Measurements from ENCODE around the gene CCNYL1. TPM values are rescaled to one million over a fixed set of nuclear protein-coding genes. Genes with fewer than 3 reads are reported as not detected.
A peak's percentile ranks its signal among the peaks of the same experiment; 100 is the strongest.

CCNYL1 gene
- polyA plus RNA-seq, 1 of the 3 experiments (the other 2 are of a cell fraction): 8.7 TPM

- TF ChIP-seq MEF2A (IDR thresholded peaks at IDR 0.05; ENCODE audit: borderline replicate concordance, low read depth) (no peak), CHD2 (IDR thresholded peaks at IDR 0.05; ENCODE audit: low read length, partially characterized antibody) (no peak), TEAD4 (IDR thresholded peaks at IDR 0.05; ENCODE audit: borderline replicate concordance, insufficient read depth) (no peak), MXI1 (IDR thresholded peaks at IDR 0.05; ENCODE audit: low read depth, low read length) (no peak), ZBTB33 (IDR thresholded peaks at IDR 0.05; ENCODE audit: borderline replicate concordance, low read depth) (no peak), ELF1 (IDR thresholded peaks at IDR 0.05) (no peak), EP300 (IDR thresholded peaks at IDR 0.05; ENCODE audit: borderline replicate concordance in 1 of 2, low read depth in 1 of 2, low read length in 1 of 2) (no peak), RCOR1 (IDR thresholded peaks at IDR 0.05; ENCODE audit: low read length) (no peak), FOXJ3 (CRISPR knock-in tag; IDR thresholded peaks at IDR 0.05) (no peak)
These were observed 36.5 kb downstream of the CCNYL1 start (continued) for GRCh38 chr2:207747653-207748560.

GRCh38 chr2:207748993-207749392 lies 37.6 kb downstream of the CCNYL1 start:
- H3K9ac ChIP-seq: no peak overlapping the region
- peaks cover 0 to 20% of the 10 kb centered on the region in 2 experiments; a peak in 2 of 4 replicates for H3K4me1 ChIP-seq (ENCODE audit: control insufficient read depth in 1 of 2, insufficient read depth in 2 of 2, low read depth in 1 of 2, low read length in 1 of 2)
- no peak overlapping the region for H3K4me2 ChIP-seq
- no peak for DNase-seq
- no peaks in the 10 kb centered on the region for H3K79me2 ChIP-seq (ENCODE audit: insufficient read depth)
- H3K4me3 ChIP-seq (ENCODE audit: low read depth in 2 of 2, low read length in 1 of 2): no peak overlapping the region
- TF ChIP-seq SMC3 (IDR thresholded peaks at IDR 0.05; ENCODE audit: low read depth, low read length): no peak
- TF ChIP-seq SIN3A (IDR thresholded peaks at IDR 0.05; ENCODE audit: borderline replicate concordance, low read depth, low read length): no peak
- no peak for TF ChIP-seq ELF1 (IDR thresholded peaks at IDR 0.05)
- TF ChIP-seq GABPA (IDR thresholded peaks at IDR 0.05; ENCODE audit: low read depth): no peak
- no peaks in the 10 kb centered on the region for H3F3A ChIP-seq (replicated peaks; ENCODE audit: insufficient read depth)
- H3K36me3 ChIP-seq (replicated peaks in 1 of 2; ENCODE audit: control insufficient read depth in 1 of 2, insufficient read depth in 2 of 2, low read length in 1 of 2): peaks cover 22 to 26% of the 10 kb centered on the region in 2 experiments
- no peaks in the 10 kb centered on the region for H4K20me1 ChIP-seq (ENCODE audit: insufficient read depth)
- H3K9me3 ChIP-seq: no peaks in the 10 kb centered on the region
- ChIA-PET POLR2A (no interaction called here), CTCF (interaction anchor here (0.8 to 9.5 kb wide), 12 partner anchors 15 to 426 kb away, joined by 3 to 162 read pairs (median 6); no protein-coding TSS in a partner anchor)
- no peaks in the 10 kb centered on the region for H3K27me3 ChIP-seq (ENCODE audit: insufficient read depth)
- H3K27ac ChIP-seq (ENCODE audit: low read depth in 2 of 2, low read length in 1 of 2): no peak overlapping the region
- H3K9me2 ChIP-seq: no peaks in the 10 kb centered on the region
- no peak overlapping the region for H2AFZ ChIP-seq (ENCODE audit: low read depth)

GRCh38 chr2:207749873-207750272 lies 38.4 kb downstream of the CCNYL1 start:
- H3K79me2 ChIP-seq (ENCODE audit: insufficient read depth): no peaks in the 10 kb centered on the region
- ChIA-PET POLR2A (no interaction called here), CTCF (interaction anchor here (1.0 to 9.5 kb wide), 11 partner anchors 11 to 425 kb away, joined by 3 to 162 read pairs (median 6); partner anchors contain the start of genes CCNYL1 and PLEKHM3)
- peaks cover 0 to 18% of the 10 kb centered on the region in 2 experiments; a peak in 2 of 4 replicates for H3K4me1 ChIP-seq (ENCODE audit: control insufficient read depth in 1 of 2, insufficient read depth in 2 of 2, low read depth in 1 of 2, low read length in 1 of 2)
- 92% methylated on average over 2 of the region's 2 CpGs for WGBS (ENCODE audit: low lambda C conversion rate)
- H2AFZ ChIP-seq (ENCODE audit: low read depth): no peak overlapping the region
- no peak overlapping the region for H3K9ac ChIP-seq
- no peak overlapping the region for H3K4me2 ChIP-seq
- H3K27me3 ChIP-seq (ENCODE audit: insufficient read depth): no peaks in the 10 kb centered on the region
- no peaks in the 10 kb centered on the region for H4K20me1 ChIP-seq (ENCODE audit: insufficient read depth)
- no peaks in the 10 kb centered on the region for H3K9me3 ChIP-seq
- H3K36me3 ChIP-seq (replicated peaks in 1 of 2; ENCODE audit: control insufficient read depth in 1 of 2, insufficient read depth in 2 of 2, low read length in 1 of 2): peaks cover 22 to 26% of the 10 kb centered on the region in 2 experiments
- H3F3A ChIP-seq (replicated peaks; ENCODE audit: insufficient read depth): no peaks in the 10 kb centered on the region
- H3K9me2 ChIP-seq: no peaks in the 10 kb centered on the region
- peak overlapping the region in 1 of 2 experiments; percentile 8; a peak in 1 of 4 replicates for H3K27ac ChIP-seq (ENCODE audit: low read depth in 2 of 2, low read length in 1 of 2)
- no peak for DNase-seq
- H3K4me3 ChIP-seq (ENCODE audit: low read depth in 2 of 2, low read length in 1 of 2): no peak overlapping the region
- TF ChIP-seq SMC3 (IDR thresholded peaks at IDR 0.05; ENCODE audit: low read depth, low read length) (no peak), FOSL2 (IDR thresholded peaks at IDR 0.05; ENCODE audit: borderline replicate concordance, low read depth) (no peak), RFX5 (IDR thresholded peaks at IDR 0.05; ENCODE audit: low read length) (no peak), GABPA (IDR thresholded peaks at IDR 0.05; ENCODE audit: low read depth) (no peak), NRF1 (IDR thresholded peaks at IDR 0.05; ENCODE audit: low read depth, low read length) (no peak), TCF12 (IDR thresholded peaks at IDR 0.05) (no peak), RAD21 (IDR thresholded peaks at IDR 0.05; ENCODE audit: low read length) (no peak), POLR2AphosphoS5 (IDR thresholded peaks at IDR 0.05; ENCODE audit: low read depth, low read length) (no peak), NFIC (IDR thresholded peaks at IDR 0.05; ENCODE audit: borderline replicate concordance) (no peak), CTCF (IDR thresholded peaks at IDR 0.05) (no peak), CHD2 (IDR thresholded peaks at IDR 0.05; ENCODE audit: low read length, partially characterized antibody) (no peak), ZBTB33 (IDR thresholded peaks at IDR 0.05; ENCODE audit: borderline replicate concordance, low read depth) (no peak)

Measured in SK-N-SH (cell line).